ENCODE results near the gene SULF2.

- TF ChIP-seq CTCF (conservative IDR thresholded peaks at IDR 0.05; ENCODE audit: low read depth, low read length): no peak
- TF ChIP-seq EZH2 (IDR thresholded peaks at IDR 0.05; ENCODE audit: borderline replicate concordance, low read depth, low read length, poor library complexity, severe bottlenecking): no peak
Measured at GRCh38 chr20:47652301-47652700, 133.0 kb downstream of the SULF2 start.
